HL-60/S4 (cell line): ENCODE results near the gene VMP1.

Experiments
- in situ Hi-C: fragments of 300-500 bp; cut with MboI; formaldehyde crosslinking; loops from 2 replicates; pipeline ENCODE4 v1.14.3; 2022; ENCODE audit warnings: low sequenced_read_pairs

Gene VMP1

DNA sequence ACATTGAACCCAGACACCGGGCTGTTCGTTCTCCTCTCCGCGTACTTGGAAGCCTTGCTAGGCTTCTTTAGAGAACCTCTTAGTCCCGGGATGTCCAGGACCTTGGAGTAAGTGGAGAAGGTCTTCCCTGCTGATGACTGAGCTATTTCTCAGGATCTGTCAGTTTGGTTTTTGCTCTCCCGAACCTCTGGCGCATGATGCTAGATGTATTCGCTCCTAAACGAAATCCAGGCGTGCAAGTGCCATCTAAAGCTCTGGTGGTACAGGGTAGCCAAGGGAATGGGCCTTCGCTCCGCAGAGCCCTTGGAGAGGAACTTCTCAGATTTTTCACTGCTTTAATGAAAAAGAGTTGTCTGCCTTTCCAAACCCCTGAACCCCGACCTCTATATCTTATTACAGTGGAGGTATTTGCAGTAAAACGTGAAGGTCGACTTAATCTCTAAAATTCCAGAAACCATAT lies 547 bp downstream of the VMP1 start:
- in situ Hi-C loops, result no loop called here

DNA sequence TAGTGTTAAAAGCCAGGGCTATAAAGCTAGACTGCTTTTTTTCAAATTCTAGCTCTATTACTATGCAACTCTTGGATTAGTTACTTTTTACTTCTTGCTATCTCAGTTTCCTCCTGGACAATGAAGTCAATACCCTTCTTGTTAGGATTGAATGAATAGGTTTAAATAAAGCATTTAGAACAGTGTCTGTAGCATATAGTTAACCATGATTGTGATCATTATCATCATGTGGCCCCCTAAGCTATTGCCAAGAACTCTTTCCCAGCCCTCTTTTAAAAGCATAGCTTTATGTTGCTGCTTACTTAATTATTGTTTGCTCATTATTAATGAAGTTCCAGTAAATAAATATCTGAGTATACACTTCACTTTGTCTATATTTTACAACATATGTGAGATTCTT lies 4.5 kb downstream of the VMP1 start:
- in situ Hi-C loops, result no loop called here

DNA sequence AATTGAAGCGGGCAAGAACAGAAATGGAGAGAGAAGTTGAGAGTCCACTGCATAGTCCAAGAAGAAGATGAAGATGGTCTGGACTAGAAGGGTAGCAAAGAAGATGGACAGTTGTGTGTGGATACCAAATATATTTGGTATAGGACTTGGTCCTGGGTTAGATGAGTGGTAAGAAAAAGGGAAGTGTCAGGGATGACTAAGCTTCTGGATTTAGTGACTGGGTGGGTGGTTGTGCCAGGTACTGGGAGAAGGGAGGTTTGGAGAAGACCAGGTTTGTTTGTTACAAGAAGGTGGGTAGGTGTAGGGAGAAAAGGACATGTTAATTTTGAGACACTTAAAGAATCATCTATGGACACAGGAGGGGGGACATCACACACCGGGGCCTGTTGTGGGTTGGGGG lies 5.4 kb downstream of the VMP1 start:
- in situ Hi-C loops, result no loop called here

- in situ Hi-C loops, result no loop called here
Observed at GRCh38 chr17:59714255-59714654, 6.8 kb downstream of the VMP1 start.

- in situ Hi-C loops, result no loop called here
Observed at GRCh38 chr17:59716427-59716826, 9.0 kb downstream of the VMP1 start.

DNA sequence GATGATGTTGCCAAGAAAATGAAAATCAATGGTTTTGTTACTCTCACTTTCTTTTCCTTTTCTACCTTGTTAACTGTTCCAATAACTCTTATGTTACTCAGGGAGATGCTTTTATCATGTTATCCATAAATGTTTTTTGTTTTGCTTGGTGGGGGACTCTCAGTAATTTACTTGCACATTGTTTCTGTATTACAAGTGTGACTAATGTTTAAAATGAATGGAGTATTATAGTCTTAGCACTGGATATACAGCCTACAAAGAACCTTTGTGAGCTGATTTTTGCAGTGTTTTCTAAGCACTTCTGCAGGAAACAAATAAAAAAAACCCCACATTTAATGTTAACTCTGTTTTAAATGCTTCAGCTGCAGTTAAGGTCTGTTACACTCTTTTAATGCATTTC lies 12.1 kb downstream of the VMP1 start:
- in situ Hi-C loops, result no loop called here

DNA sequence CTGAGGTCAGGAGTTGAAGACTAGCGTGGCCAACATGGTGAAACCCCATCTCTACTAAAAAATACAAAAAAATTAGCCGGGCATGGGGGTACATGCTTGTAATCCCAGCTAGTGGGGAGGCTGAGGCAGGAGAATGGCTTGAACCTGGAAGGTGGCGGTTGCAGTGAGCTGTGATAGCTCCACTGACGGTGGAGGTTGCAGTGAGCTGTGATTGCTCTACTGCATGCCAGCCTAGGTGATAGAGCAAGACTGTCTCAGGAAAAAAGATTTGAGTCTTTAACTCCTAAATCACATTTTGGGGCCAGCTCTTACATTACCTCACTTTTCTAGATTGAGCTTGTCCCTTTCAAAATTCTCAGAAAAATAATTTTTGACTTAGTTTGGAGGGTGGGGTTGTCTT lies 15.2 kb downstream of the VMP1 start:
- in situ Hi-C loops, result no loop called here

GRCh38 chr17:59723041-59723440 lies 15.6 kb downstream of the VMP1 start:
- in situ Hi-C loops, result no loop called here

- in situ Hi-C loops, result no loop called here
Observed at GRCh38 chr17:59723607-59724006, 16.2 kb downstream of the VMP1 start.

DNA sequence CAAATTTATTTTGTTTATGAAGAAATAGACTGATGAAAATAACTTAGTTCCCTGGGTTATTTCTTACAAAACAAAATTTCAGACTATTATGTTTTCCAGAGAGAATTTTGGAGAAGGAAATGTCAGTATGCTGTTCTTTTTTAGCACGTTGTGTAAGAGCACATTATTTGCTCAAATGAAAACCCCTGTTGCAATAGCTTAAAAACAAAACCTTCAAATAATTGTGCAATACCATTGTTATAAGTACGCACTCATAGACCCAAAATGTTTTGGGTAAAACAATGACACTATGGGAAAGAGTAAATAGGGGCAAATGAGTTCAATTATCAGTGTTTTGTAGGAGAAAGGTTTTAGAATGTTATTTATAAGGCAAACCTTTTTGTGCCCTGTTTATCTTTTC lies 18.2 kb downstream of the VMP1 start:
- in situ Hi-C loops, result loop anchor here (25.0 kb wide), 1 partner anchor 387 kb away; no protein-coding TSS in a partner anchor

- in situ Hi-C loops, result loop anchor here (25.0 kb wide), 1 partner anchor 384 kb away; no protein-coding TSS in a partner anchor
Observed at GRCh38 chr17:59727817-59728533, 20.5 kb downstream of the VMP1 start.

DNA sequence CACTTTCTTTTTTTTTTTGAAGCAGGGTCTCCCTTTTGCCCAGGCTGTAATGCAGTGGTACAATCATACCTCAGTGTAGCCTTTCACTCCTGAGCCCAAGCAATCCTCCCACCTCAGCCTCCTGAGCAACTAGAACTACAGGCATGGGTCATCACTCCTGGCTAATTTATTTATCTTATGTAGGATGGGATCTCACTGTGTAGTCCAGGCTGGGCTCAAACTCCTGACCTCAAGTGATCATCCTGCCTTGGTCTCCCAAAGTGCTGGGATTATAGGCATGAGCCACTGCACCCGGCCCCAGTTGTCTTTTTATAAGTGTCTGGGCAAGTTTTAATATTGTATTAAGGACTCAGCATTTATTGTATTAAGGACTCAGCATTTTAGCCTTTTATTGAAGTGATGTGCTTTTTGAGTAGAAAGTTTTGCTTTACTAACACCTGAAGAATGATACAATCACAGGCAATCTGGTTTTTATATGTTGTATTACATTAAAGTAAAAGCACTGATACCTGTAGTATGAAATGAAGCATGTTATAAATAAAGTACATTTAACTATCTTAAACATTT lies 22.9 kb downstream of the VMP1 start:
- in situ Hi-C loops, result loop anchor here (25.0 kb wide), 1 partner anchor 382 kb away; no protein-coding TSS in a partner anchor

DNA sequence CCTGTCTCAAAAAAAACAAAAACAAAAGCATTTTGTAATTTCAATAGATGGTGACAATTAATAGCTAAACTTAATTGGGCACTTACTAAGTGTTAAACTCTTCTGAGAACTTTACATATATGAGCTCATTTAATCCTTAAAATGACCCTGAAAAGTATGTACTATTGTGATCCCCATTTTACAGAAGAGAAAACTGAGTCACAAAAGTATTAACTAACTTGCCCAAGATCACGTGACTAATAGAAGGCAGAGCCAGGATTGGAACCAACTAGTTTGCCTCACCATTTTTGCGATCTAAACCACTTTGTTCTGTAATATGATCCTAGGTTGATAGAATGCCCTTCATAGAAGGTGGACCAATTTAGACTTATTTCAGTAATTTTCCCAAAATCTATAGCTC lies 26.2 kb downstream of the VMP1 start:
- in situ Hi-C loops, result loop anchor here (25.0 kb wide), 1 partner anchor 379 kb away; no protein-coding TSS in a partner anchor

GRCh38 chr17:59734226-59734625 lies 26.8 kb downstream of the VMP1 start:
- in situ Hi-C loops, result loop anchor here (25.0 kb wide), 1 partner anchor 378 kb away; no protein-coding TSS in a partner anchor

GRCh38 chr17:59737324-59737723 lies 29.9 kb downstream of the VMP1 start:
- in situ Hi-C loops, result loop anchor here (25.0 kb wide), 1 partner anchor 375 kb away; no protein-coding TSS in a partner anchor

DNA sequence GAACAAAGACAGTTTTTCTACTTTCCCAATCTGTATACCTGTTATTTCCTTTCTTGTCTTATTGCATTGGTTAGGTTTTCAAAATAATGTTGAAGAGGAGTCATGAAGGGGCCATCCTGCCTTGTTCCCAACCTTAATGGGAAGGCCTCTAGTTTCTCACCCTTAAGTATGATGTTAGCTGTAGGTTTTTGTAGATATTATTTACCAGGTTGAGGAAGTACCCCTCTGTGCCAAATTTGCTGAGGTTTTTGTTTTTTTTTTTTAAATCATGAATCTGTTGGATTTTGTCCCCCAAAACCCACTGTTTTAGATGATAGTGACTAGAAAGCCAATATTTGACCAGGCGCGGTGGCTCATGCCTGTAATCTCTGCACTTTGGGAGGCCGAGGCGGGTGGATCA lies 36.4 kb downstream of the VMP1 start:
- in situ Hi-C loops, result loop anchor here (25.0 kb wide), 1 partner anchor 368 kb away; no protein-coding TSS in a partner anchor

DNA sequence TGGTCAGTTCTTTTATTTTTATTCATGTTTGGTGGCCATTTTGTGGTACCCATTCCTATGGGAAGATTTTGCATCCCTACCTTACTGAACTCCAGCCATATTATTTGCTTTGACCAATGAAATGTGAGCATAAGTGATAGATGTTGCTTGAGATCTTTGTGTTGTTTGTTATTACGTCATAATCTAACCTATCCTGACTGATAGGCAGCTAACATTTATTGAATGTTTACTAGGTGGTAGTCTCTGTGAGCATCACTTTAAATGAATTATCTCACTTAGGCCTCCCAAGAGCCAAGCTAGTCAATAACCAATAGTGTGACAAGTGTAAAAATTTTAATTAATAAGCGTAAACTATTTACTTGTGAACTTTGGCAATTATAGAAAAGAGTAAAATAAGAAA lies 37.6 kb downstream of the VMP1 start:
- in situ Hi-C loops, result loop anchor here (5.0 to 25.0 kb wide), 2 partner anchors 117 to 367 kb away; no protein-coding TSS in a partner anchor

DNA sequence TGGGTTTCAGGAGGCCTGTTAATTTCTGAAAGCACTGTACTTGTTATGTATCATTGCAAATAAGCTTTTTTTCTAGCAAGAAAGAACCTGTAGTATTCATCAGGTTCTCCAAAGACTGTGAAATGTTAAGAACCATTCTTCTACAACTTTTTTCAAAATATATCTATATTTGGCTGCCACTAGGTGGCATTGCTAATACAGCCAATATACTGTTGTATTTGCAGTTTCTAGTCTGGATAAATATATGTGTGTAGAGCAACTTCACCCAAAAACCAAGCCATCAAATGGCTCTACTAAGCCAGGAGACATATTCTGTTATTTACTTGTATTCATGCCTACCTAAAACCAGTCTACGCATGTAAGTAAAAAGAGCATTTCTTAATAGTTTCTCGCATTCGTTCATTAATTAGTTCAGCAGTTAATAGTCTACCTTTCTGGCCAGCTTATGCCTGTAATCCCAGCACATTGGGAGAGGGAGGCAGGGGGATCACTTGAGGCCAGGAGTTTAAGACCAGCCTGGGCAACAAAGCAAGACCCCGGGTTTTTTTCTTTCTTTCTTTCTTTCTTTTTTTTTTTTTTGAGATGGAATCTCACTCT lies 39.5 kb downstream of the VMP1 start:
- in situ Hi-C loops, result loop anchor here (5.0 to 25.0 kb wide), 2 partner anchors 115 to 365 kb away; no protein-coding TSS in a partner anchor

DNA sequence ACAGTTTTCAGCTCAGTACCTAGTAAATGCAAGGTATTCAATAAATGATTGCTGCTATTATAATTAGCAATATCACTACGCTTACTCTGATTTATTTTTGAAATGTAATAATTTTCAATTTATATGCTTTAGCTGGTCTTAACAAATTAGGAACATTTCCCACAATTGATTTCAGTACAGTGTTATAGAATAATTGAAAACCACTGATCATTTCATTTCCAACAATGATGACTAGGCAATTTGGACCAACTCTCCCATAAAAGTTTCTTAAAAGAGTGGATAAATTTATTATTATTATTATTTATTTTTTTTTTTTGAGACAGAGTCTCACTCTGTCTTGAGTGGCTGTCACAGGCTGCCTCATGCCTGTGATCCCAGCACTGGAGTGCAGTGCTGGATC lies 41.1 kb downstream of the VMP1 start:
- in situ Hi-C loops, result loop anchor here (5.0 to 25.0 kb wide), 2 partner anchors 114 to 364 kb away; no protein-coding TSS in a partner anchor

- in situ Hi-C loops, result no loop called here
Observed at GRCh38 chr17:59751955-59752413, 44.5 kb downstream of the VMP1 start.

DNA sequence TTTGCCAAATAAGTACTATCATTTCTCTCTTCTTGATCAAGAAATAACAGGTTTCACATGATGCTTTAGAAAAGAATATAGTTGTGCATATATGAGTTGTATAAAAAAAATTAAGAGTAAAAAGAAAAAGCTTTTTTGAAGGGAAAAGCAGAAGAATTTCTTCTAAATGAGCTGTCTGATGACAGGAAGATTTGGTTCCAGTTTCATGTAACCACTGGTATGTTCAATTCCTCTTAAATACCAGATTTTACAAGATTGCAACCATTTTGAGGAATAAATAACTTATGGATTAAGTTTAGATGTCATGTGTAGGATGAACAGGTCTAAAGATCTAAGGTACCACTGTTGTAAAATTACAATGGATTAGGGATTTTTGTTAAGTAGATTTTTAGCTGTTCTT lies 45.0 kb downstream of the VMP1 start:
- in situ Hi-C loops, result no loop called here
